Stomach (tissue), 9 donors: ENCODE data around the gene TYRO3. TPM values are rescaled to one million over a fixed set of nuclear protein-coding genes. Genes with fewer than 3 reads are reported as not detected.

Experiments used
- DNase-seq, 2 donors: peaks; one replicate each; pipeline versions ENCODE4 v3.0.0 to v3.0.0-alpha.2; 2013 to 2019
- H3K27ac ChIP-seq, 5 donors: fragments of 200-600 bp in 4 of 5; sonication (generic) in 4 of 5; one replicate each; pipeline ENCODE4 v1.5.1; 2013 to 2019; ENCODE audit warnings: mild to moderate bottlenecking in 1 of 5, moderate library complexity in 1 of 5
- H3K27me3 ChIP-seq, 3 donors: fragments of 200-600 bp; sonication (generic); one replicate each; pipeline ENCODE4 v1.5.1; 2017 to 2019; ENCODE audit warnings: mixed run types in 1 of 3
- H3K36me3 ChIP-seq, 4 donors: fragments of 200-600 bp; sonication (generic); 1 replicate in 3 of 4; 2 replicates in 1 of 4; pipeline ENCODE4 v1.5.1; 2016 to 2019
- H3K4me1 ChIP-seq, 4 donors: fragments of 200-600 bp; sonication (generic); one replicate each; pipeline ENCODE4 v1.5.1; 2016 to 2019
- H3K4me3 ChIP-seq, 4 donors: fragments of 200-600 bp; sonication (generic) in 3 of 4; one replicate each; pipeline ENCODE4 v1.5.1; 2016 to 2019; ENCODE audit warnings: mild to moderate bottlenecking in 1 of 4
- H3K9me3 ChIP-seq, 4 donors: fragments of 200-600 bp; sonication (generic); one replicate each; pipeline ENCODE4 v1.5.1; 2016 to 2019
- EP300 ChIP-seq: sonication (generic); formaldehyde crosslinking; IDR thresholded peaks from one replicate; pipeline ENCODE4 v1.6.1; 2017; ENCODE audit warnings: antibody characterized with exemption
- POLR2A ChIP-seq, 4 donors: fragments of 450-650 bp; IDR thresholded peaks; one replicate each; pipeline ENCODE4 v1.6.1; 2016; ENCODE audit warnings: antibody characterized with exemption in 4 of 4, control low read depth in 2 of 4, mild to moderate bottlenecking in 1 of 4, moderate library complexity in 1 of 4
- POLR2AphosphoS5 ChIP-seq, 3 donors: sonication (generic); formaldehyde crosslinking; IDR thresholded peaks; one replicate each; pipeline ENCODE4 v1.6.1; 2016; ENCODE audit warnings: antibody characterized with exemption in 3 of 3
- WGBS, 5 donors: extraction: QIAGEN DNeasy Blood & Tissue Kit in 3 of 5; methylation state at CpG; one replicate each; pipeline versions ENCODE4 v1.1.5 to v1.1.7; 2013 to 2018; 5-methylcytosine and 5-hydroxymethylcytosine counted together
- intact Hi-C: fragments of 100-400 bp; cut with DNase I; formaldehyde crosslinking; loops from one replicate; pipeline ENCODE4 v1.15.1; 2023; ENCODE audit warnings: low total_unique reads
- polyA plus RNA-seq, 3 donors: library from polyadenylated mRNA; stranded (reverse); fragments of 200-250 nt; gene quantifications; one replicate each; pipeline ENCODE4 v1.2.3, GENCODE V29; 2013
- total RNA-seq, 5 donors: library from RNA; depleted of rRNA; stranded (reverse); fragments of >200 nt; gene quantifications; one replicate each; pipeline versions ENCODE4 v1.1.0 to v1.2.3, GENCODE V29; 2014 to 2016
- TF ChIP-seq, protein P1 (sequence below), 7 experiments: fragments of 450-650 bp in 4 of 7; fragments of 200-600 bp in 3 of 7; sonication (generic) in 3 of 7; IDR thresholded peaks; one replicate each; pipeline ENCODE4 v1.5.1; 2016 to 2019; ENCODE audit warnings: antibody characterized with exemption in 7 of 7, control low read depth in 2 of 7, mild to moderate bottlenecking in 1 of 7
- donor health status: healthy with polysubstance abuse.
- donor health status: Bipolar disorder and iron deficiency.
- donor health status: healthy.

The TYRO3 gene
- total and polyA plus RNA-seq, 8 donors = 0.89 to 16.9 (median 6.6) TPM

DNA sequence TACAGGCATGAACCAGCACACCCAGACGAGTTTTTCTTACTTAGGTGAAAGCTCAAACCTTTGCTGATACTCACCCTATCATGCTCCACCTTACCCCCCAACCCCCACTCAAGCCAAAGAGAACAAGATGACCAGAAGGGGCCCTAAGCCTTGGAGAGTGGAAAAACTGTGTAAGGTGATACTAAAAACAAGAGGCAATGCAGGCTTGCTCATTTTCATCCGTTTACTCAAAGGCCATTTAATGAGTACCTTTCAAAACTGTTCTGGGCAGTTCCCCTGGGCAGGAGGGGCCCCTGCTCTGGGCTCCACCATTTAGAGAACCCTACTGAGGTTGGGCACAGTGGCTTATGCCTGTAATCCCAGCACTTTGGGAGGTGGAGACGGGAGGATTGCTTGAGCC, 6.7 kb downstream of the TYRO3 start:
- H3K4me1 ChIP-seq = peaks cover 10 to 32% (median 17%) of the 10 kb centered on the region in 4 donors

DNA sequence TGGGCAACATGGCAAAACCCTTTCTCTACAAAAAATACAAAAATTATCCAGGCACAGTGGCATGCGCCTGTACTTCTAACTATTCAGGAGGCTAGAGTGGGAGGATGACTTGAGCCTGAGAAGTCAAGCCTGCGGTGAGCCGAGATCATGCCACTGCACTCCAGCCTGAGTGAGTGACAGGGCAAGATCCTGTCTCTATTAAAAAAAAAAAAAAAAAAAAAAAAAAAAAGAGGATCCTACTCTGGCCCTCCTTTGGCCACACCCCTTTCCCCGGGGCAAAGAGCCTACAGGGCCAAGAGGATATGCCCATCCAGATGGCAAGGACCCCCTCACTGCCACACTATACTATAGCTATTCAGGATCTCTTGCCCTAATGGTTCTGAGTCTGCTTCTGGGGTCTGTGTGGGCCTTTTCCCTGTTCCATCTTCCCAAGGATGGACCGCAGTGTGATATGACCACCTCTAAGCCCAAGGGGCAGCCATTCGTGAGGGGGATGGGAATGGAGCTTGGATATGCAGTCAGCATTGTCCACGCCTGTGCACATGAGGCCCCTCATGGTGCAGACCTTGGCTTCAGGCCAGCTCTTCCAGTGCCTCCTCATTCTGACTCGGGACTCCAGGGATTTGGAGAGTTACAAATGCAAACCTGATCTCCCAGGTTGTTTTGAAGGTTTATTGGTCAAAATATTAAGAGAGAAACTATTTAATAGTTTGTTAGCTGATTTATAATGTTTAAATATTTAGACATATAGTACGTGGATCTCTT, 7.3 kb downstream of the TYRO3 start:
- H3K4me3 ChIP-seq = no peak overlapping the region
- peak in 1 of 2 donors; percentile 43 for DNase-seq
- WGBS, 5 donors = 78 to 87% (median 84%) methylated on average over 9 of the region's 9 CpGs
- H3K27me3 ChIP-seq = no peaks in the 10 kb centered on the region
- H3K36me3 ChIP-seq = peaks cover 0 to 17% (median 17%) of the 10 kb centered on the region in 4 donors
- TF ChIP-seq POLR2A (IDR thresholded peaks at IDR 0.05) (no peak), EP300 (no peak)
- H3K9me3 ChIP-seq = no peaks in the 10 kb centered on the region
- no peak overlapping the region for H3K27ac ChIP-seq
- intact Hi-C loops = no loop called here
- peaks cover 6 to 26% (median 14%) of the 10 kb centered on the region in 4 donors for H3K4me1 ChIP-seq

More for the DNA sequence above, 6.7 kb downstream of the TYRO3 start:
- intact Hi-C loops = no loop called here
- Histone ChIP-seq H3K27me3 (no peaks in the 10 kb centered on the region), H3K9me3 (no peaks in the 10 kb centered on the region), H3K4me3 (no peak overlapping the region), H3K27ac (no peak overlapping the region), H3K36me3 (peaks cover 0 to 11% (median 11%) of the 10 kb centered on the region in 4 donors)
- no peak for DNase-seq
- TF ChIP-seq POLR2AphosphoS5 (IDR thresholded peaks at IDR 0.05) (no peak), EP300 (no peak), POLR2A (IDR thresholded peaks at IDR 0.05) (no peak)
- TF ChIP-seq, protein P1, sequence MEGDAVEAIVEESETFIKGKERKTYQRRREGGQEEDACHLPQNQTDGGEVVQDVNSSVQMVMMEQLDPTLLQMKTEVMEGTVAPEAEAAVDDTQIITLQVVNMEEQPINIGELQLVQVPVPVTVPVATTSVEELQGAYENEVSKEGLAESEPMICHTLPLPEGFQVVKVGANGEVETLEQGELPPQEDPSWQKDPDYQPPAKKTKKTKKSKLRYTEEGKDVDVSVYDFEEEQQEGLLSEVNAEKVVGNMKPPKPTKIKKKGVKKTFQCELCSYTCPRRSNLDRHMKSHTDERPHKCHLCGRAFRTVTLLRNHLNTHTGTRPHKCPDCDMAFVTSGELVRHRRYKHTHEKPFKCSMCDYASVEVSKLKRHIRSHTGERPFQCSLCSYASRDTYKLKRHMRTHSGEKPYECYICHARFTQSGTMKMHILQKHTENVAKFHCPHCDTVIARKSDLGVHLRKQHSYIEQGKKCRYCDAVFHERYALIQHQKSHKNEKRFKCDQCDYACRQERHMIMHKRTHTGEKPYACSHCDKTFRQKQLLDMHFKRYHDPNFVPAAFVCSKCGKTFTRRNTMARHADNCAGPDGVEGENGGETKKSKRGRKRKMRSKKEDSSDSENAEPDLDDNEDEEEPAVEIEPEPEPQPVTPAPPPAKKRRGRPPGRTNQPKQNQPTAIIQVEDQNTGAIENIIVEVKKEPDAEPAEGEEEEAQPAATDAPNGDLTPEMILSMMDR (IDR thresholded peaks at IDR 0.05) = no peak
- WGBS, 5 donors = 65 to 84% (median 75%) methylated on average over 3 of the region's 3 CpGs

GRCh38 chr15:41567261-41567660, 8.2 kb downstream of the TYRO3 start:
- Histone ChIP-seq H3K4me3 (no peak overlapping the region), H3K4me1 (peaks cover 6 to 21% (median 14%) of the 10 kb centered on the region in 4 donors), H3K27me3 (no peaks in the 10 kb centered on the region), H3K36me3 (peaks cover 0 to 25% (median 23%) of the 10 kb centered on the region in 4 donors), H3K27ac (no peak overlapping the region), H3K9me3 (no peaks in the 10 kb centered on the region)
- intact Hi-C loops = no loop called here
- WGBS, 5 donors = 78 to 96% (median 92%) methylated on average over 6 of the region's 6 CpGs
- DNase-seq = no peak
- TF ChIP-seq POLR2A (IDR thresholded peaks at IDR 0.05) (no peak), POLR2AphosphoS5 (IDR thresholded peaks at IDR 0.05) (no peak), EP300 (no peak)
- TF ChIP-seq, protein P1 (IDR thresholded peaks at IDR 0.05) = no peak

GRCh38 chr15:41567862-41568261, 8.8 kb downstream of the TYRO3 start:
- Histone ChIP-seq H3K9me3 (no peaks in the 10 kb centered on the region), H3K27me3 (no peaks in the 10 kb centered on the region), H3K36me3 (peaks cover 0 to 31% (median 29%) of the 10 kb centered on the region in 4 donors), H3K4me1 (peaks cover 6 to 15% (median 12%) of the 10 kb centered on the region in 4 donors), H3K27ac (peak overlapping the region in 1 of 5 donors; percentile 20), H3K4me3 (no peak overlapping the region)
- intact Hi-C loops = no loop called here
- TF ChIP-seq EP300 = no peak
- no peak for TF ChIP-seq POLR2A (IDR thresholded peaks at IDR 0.05)
- TF ChIP-seq, protein P1 (IDR thresholded peaks at IDR 0.05) = no peak
- no peak for TF ChIP-seq POLR2AphosphoS5 (IDR thresholded peaks at IDR 0.05)
- WGBS, 5 donors = 78 to 82% (median 78%) methylated on average over 4 of the region's 4 CpGs
- DNase-seq = peak in 1 of 2 donors; percentile 78
